ENCODE measurements around the gene LDHB. TPM values are rescaled to one million over a fixed set of nuclear protein-coding genes. Genes with fewer than 3 reads are reported as not detected.

LDHB gene
- total and polyA plus RNA-seq, 9 donors = 266 to 674 (median 479) TPM

DNA sequence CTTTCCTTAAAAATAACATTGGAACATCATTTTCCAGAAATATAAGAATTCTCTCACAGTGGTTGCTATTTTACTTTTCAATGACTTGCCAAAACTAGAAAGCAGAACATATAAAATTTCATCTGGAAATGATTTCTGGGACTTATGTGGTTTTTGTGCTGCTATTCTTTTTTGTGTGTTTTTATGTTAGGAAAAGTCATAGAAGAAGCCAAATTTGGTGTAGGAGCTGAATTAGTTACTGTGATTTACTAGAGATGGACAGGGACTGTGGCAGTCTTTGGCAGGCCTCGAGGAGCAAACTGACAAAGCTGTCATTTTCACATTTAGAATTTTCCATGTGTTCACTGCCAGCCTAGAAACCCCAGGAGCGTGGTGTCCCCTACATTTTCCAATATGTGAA, 38.3 kb upstream of the LDHB start:
- intact Hi-C loops (cut with DNase I) = loop anchor here (5.0 to 10.0 kb wide), 3 partner anchors 296 to 301 kb away; no protein-coding TSS in a partner anchor
- Histone ChIP-seq H3K27me3 (no peaks in the 10 kb centered on the region), H3K9me3 (no peaks in the 10 kb centered on the region), H3K4me1 (ENCODE audit: insufficient read depth) (no peaks in the 10 kb centered on the region), H3K4me3 (no peak overlapping the region), H3K27ac (no peak overlapping the region), H3K36me3 (no peaks in the 10 kb centered on the region)
- 42 to 62% (median 58%) methylated on average over 2 of the region's 2 CpGs for WGBS, 3 donors
- TF ChIP-seq, protein P1, sequence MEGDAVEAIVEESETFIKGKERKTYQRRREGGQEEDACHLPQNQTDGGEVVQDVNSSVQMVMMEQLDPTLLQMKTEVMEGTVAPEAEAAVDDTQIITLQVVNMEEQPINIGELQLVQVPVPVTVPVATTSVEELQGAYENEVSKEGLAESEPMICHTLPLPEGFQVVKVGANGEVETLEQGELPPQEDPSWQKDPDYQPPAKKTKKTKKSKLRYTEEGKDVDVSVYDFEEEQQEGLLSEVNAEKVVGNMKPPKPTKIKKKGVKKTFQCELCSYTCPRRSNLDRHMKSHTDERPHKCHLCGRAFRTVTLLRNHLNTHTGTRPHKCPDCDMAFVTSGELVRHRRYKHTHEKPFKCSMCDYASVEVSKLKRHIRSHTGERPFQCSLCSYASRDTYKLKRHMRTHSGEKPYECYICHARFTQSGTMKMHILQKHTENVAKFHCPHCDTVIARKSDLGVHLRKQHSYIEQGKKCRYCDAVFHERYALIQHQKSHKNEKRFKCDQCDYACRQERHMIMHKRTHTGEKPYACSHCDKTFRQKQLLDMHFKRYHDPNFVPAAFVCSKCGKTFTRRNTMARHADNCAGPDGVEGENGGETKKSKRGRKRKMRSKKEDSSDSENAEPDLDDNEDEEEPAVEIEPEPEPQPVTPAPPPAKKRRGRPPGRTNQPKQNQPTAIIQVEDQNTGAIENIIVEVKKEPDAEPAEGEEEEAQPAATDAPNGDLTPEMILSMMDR (IDR thresholded peaks at IDR 0.05) = no peak
- no peak for DNase-seq

DNA sequence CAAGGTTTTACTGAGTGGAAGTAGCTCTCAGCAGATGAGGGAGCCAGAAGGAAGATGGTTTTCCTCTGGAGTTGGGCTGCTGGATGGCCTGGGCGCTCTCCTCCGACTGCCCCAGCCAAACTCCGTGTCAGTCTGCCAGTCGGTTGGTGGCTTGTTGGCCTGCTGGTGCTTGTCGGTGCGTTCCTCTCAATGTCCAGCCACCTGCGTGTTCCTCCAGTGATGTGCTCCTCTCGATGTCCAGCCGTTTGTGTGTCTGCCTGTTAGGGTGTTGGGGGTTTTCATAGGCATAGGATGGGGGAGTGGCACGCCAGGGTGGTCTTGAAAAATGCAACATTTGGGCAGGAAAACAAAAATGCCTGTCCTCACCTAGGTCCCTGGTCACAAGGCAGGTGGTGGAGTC, 37.0 kb upstream of the LDHB start:
- no peaks in the 10 kb centered on the region for H3K4me1 ChIP-seq (ENCODE audit: insufficient read depth)
- WGBS, 3 donors = 90 to 94% (median 92%) methylated on average over 10 of the region's 10 CpGs
- H3K9me3 ChIP-seq = no peaks in the 10 kb centered on the region
- no peaks in the 10 kb centered on the region for H3K36me3 ChIP-seq
- no peak overlapping the region for H3K4me3 ChIP-seq
- TF ChIP-seq, protein P1 (IDR thresholded peaks at IDR 0.05) = no peak
- no peak for TF ChIP-seq POLR2A (IDR thresholded peaks at IDR 0.05)
- no peak for TF ChIP-seq EP300 (IDR thresholded peaks at IDR 0.05)
- intact Hi-C loops (cut with DNase I) = loop anchor here (5.0 to 10.0 kb wide), 3 partner anchors 298 to 303 kb away; no protein-coding TSS in a partner anchor
- no peak overlapping the region for H3K27ac ChIP-seq
- DNase-seq = no peak
- H3K27me3 ChIP-seq = no peaks in the 10 kb centered on the region

DNA sequence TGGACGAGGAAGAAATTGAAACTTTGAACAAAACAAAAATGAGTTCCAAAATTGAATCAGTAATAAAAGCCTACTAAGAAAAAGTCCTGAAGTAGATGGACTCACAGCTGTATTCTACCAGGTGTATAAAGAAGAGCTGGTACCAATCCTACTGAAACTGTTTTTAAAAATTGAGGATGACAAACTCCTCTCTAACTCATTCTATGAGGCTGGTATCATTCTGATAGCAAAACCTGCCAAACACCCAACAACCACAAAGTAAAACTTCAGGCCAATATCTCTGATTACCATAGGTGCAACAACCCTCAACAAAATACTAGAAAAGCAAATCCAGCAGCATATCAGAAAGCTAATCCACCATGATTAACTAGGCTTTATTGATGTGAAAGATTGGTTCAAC, 33.9 kb upstream of the LDHB start:
- WGBS, 3 donors = 72 to 85% (median 80%) methylated on average over 1 of the region's 1 CpG
- DNase-seq = no peak
- Histone ChIP-seq H3K27ac (no peak overlapping the region), H3K9me3 (no peaks in the 10 kb centered on the region), H3K4me1 (ENCODE audit: insufficient read depth) (no peaks in the 10 kb centered on the region), H3K27me3 (no peaks in the 10 kb centered on the region), H3K4me3 (no peak overlapping the region), H3K36me3 (no peaks in the 10 kb centered on the region)
- intact Hi-C loops (cut with DNase I) = loop anchor here in 1 of 4 donors (10.0 kb wide), 1 partner anchor 303 kb away; no protein-coding TSS in a partner anchor
- TF ChIP-seq POLR2A (IDR thresholded peaks at IDR 0.05) (no peak), EP300 (IDR thresholded peaks at IDR 0.05) (no peak)
- TF ChIP-seq, protein P1 (IDR thresholded peaks at IDR 0.05) = no peak

DNA sequence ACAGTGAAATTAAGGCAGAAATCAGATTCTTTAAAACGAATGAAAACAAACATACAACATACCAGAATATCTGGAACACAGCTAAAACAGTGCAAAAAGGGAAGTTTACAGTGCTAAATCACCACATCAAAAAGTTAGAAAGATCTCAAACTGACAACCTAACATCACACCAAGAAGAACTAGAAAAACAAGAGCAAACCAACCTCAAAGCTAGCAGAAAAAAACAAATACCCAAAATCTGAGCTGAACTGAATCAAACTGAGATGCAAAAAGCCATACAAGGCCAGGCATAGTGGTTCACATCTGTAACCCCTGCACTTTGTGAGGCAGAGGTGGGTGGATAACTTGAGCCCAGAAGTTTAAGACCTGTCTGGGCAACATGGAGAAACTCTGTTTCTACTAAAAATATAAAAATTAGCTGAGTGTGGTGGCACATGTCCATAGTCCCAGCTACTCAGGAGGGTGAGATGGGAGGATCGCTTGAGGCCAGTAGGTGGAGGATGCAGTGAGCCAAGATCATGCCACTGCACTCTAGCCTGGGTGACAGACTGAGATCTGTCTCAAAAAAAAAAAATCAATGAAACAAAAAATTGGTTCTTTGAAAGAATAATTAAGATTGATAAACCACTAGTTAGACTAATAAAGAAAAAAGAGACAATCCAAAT, 33.2 kb upstream of the LDHB start:
- Histone ChIP-seq H3K27me3 (no peaks in the 10 kb centered on the region), H3K36me3 (no peaks in the 10 kb centered on the region), H3K27ac (no peak overlapping the region), H3K4me1 (ENCODE audit: insufficient read depth) (no peaks in the 10 kb centered on the region), H3K9me3 (no peaks in the 10 kb centered on the region), H3K4me3 (no peak overlapping the region)
- 78 to 90% (median 84%) methylated on average over 2 of the region's 2 CpGs for WGBS, 3 donors
- TF ChIP-seq, protein P1 (IDR thresholded peaks at IDR 0.05) = no peak
- TF ChIP-seq EP300 (IDR thresholded peaks at IDR 0.05) (no peak), POLR2A (IDR thresholded peaks at IDR 0.05) (no peak)
- no peak for DNase-seq
- intact Hi-C loops (cut with DNase I) = loop anchor here in 1 of 4 donors (10.0 kb wide), 1 partner anchor 304 kb away; no protein-coding TSS in a partner anchor
